ENCODE measurements around the gene ITGB7.

DNA sequence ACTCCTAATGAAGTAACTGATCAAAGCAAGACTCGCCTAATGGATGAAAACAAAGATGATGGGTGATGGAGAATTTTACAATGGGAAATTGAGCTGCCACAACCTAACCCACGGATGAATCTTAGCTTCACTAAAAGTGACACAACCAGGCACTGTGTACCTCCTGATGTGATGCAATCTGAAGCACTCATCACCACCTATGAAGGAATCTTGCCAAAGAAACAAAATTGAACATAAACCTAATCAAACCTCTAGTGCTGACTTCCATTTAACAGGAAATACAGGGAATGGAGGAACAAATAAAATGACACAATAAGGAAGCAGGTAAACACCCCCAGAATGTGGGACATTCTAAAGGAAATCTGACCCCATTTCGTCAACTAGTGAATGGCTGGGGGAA is 38.2 kb upstream of the ITGB7 start:
- TF ChIP-seq, protein P1, sequence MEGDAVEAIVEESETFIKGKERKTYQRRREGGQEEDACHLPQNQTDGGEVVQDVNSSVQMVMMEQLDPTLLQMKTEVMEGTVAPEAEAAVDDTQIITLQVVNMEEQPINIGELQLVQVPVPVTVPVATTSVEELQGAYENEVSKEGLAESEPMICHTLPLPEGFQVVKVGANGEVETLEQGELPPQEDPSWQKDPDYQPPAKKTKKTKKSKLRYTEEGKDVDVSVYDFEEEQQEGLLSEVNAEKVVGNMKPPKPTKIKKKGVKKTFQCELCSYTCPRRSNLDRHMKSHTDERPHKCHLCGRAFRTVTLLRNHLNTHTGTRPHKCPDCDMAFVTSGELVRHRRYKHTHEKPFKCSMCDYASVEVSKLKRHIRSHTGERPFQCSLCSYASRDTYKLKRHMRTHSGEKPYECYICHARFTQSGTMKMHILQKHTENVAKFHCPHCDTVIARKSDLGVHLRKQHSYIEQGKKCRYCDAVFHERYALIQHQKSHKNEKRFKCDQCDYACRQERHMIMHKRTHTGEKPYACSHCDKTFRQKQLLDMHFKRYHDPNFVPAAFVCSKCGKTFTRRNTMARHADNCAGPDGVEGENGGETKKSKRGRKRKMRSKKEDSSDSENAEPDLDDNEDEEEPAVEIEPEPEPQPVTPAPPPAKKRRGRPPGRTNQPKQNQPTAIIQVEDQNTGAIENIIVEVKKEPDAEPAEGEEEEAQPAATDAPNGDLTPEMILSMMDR (IDR thresholded peaks at IDR 0.05 in 8 of 11, conservative IDR thresholded peaks at IDR 0.05 in 3 of 11) = no peak
- TF ChIP-seq POLR2A (IDR thresholded peaks at IDR 0.05) = no peak
